Memory B cell (primary cell): ENCODE results near the gene TRPV5.

Experiments
- ATAC-seq: fragments of 150-1000 bp; cut with Tn5 transposase; 2 replicates; pipeline ENCODE4 v1.10.0; 2021; ENCODE audit warnings: low read depth, mild to moderate bottlenecking, moderate library complexity
- DNase-seq, 2 donors: peaks; one replicate each; pipeline ENCODE4 v3.0.0; 2022; ENCODE audit warnings: low spot score in 2 of 2
- H3K27ac Mint-ChIP-seq: one replicate; pipeline ENCODE4 v1.8.0; 2022; ENCODE audit warnings: mild to moderate bottlenecking, moderate library complexity, mixed read lengths
- H3K27me3 Mint-ChIP-seq: one replicate; pipeline ENCODE4 v1.8.0; 2022; ENCODE audit warnings: mixed read lengths
- H3K36me3 Mint-ChIP-seq: one replicate; pipeline ENCODE4 v1.8.0; 2022; ENCODE audit warnings: mild to moderate bottlenecking, mixed read lengths
- H3K4me1 Mint-ChIP-seq: one replicate; pipeline ENCODE4 v1.8.0; 2022; ENCODE audit warnings: mixed read lengths
- H3K4me3 Mint-ChIP-seq: one replicate; pipeline ENCODE4 v1.8.0; 2022; ENCODE audit warnings: mild to moderate bottlenecking, moderate library complexity, mixed read lengths
- H3K9me3 Mint-ChIP-seq: one replicate; pipeline ENCODE4 v1.8.0; 2022; ENCODE audit warnings: mixed read lengths

The TRPV5 gene

GRCh38 chr7:142872106-142872675 is 61.4 kb downstream of the TRPV5 start:
- peaks cover 28% of the 10 kb centered on the region for H3K36me3 Mint-ChIP-seq
- no peak for DNase-seq
- H3K27ac Mint-ChIP-seq, result no peak overlapping the region
- no peaks in the 10 kb centered on the region for H3K9me3 Mint-ChIP-seq
- no peak overlapping the region for H3K4me3 Mint-ChIP-seq
- no peaks in the 10 kb centered on the region for H3K4me1 Mint-ChIP-seq
- H3K27me3 Mint-ChIP-seq, result peaks cover 4% of the 10 kb centered on the region
- no peak for ATAC-seq

GRCh38 chr7:142871260-142872105 is 62.1 kb downstream of the TRPV5 start:
- ATAC-seq, result no peak
- no peaks in the 10 kb centered on the region for H3K9me3 Mint-ChIP-seq
- no peak for DNase-seq
- H3K4me3 Mint-ChIP-seq, result no peak overlapping the region
- peaks cover under 1% of the 10 kb centered on the region for H3K4me1 Mint-ChIP-seq
- peaks cover 31% of the 10 kb centered on the region for H3K36me3 Mint-ChIP-seq
- peaks cover 2% of the 10 kb centered on the region for H3K27me3 Mint-ChIP-seq
- H3K27ac Mint-ChIP-seq, result no peak overlapping the region

- H3K9me3 Mint-ChIP-seq, result no peaks in the 10 kb centered on the region
- H3K27ac Mint-ChIP-seq, result no peak overlapping the region
- ATAC-seq (no peak), DNase-seq (no peak)
- no peaks in the 10 kb centered on the region for H3K27me3 Mint-ChIP-seq
- peaks cover 3% of the 10 kb centered on the region for H3K4me1 Mint-ChIP-seq
- peaks cover 33% of the 10 kb centered on the region for H3K36me3 Mint-ChIP-seq
- H3K4me3 Mint-ChIP-seq, result no peak overlapping the region
These were observed 62.8 kb downstream of the TRPV5 start for GRCh38 chr7:142870566-142871259.

- no peak overlapping the region for H3K27ac Mint-ChIP-seq
- H3K27me3 Mint-ChIP-seq, result no peaks in the 10 kb centered on the region
- peaks cover 3% of the 10 kb centered on the region for H3K4me1 Mint-ChIP-seq
- DNase-seq, result no peak
- H3K9me3 Mint-ChIP-seq, result no peaks in the 10 kb centered on the region
- ATAC-seq, result no peak
- H3K36me3 Mint-ChIP-seq, result peaks cover 33% of the 10 kb centered on the region
- H3K4me3 Mint-ChIP-seq, result no peak overlapping the region
These were observed 63.4 kb downstream of the TRPV5 start for GRCh38 chr7:142870147-142870559.

GRCh38 chr7:142869434-142869833 is 64.1 kb downstream of the TRPV5 start:
- no peak for ATAC-seq
- no peaks in the 10 kb centered on the region for H3K9me3 Mint-ChIP-seq
- DNase-seq, result no peak
- H3K27me3 Mint-ChIP-seq, result no peaks in the 10 kb centered on the region
- H3K4me1 Mint-ChIP-seq, result peaks cover 3% of the 10 kb centered on the region
- H3K27ac Mint-ChIP-seq, result no peak overlapping the region
- H3K4me3 Mint-ChIP-seq, result no peak overlapping the region
- H3K36me3 Mint-ChIP-seq, result peaks cover 37% of the 10 kb centered on the region

GRCh38 chr7:142868986-142869415 is 64.5 kb downstream of the TRPV5 start:
- DNase-seq (no peak), ATAC-seq (no peak)
- Mint-ChIP-seq H3K36me3 (peaks cover 39% of the 10 kb centered on the region), H3K27ac (no peak overlapping the region), H3K27me3 (no peaks in the 10 kb centered on the region), H3K9me3 (no peaks in the 10 kb centered on the region), H3K4me3 (no peak overlapping the region), H3K4me1 (peaks cover 3% of the 10 kb centered on the region)

GRCh38 chr7:142868188-142868985 is 65.2 kb downstream of the TRPV5 start:
- H3K27me3 Mint-ChIP-seq, result no peaks in the 10 kb centered on the region
- ATAC-seq (no peak), DNase-seq (no peak)
- H3K36me3 Mint-ChIP-seq, result peaks cover 38% of the 10 kb centered on the region
- peaks cover 3% of the 10 kb centered on the region for H3K4me1 Mint-ChIP-seq
- no peaks in the 10 kb centered on the region for H3K9me3 Mint-ChIP-seq
- no peak overlapping the region for H3K4me3 Mint-ChIP-seq
- H3K27ac Mint-ChIP-seq, result no peak overlapping the region

- Mint-ChIP-seq H3K4me3 (no peak overlapping the region), H3K27me3 (no peaks in the 10 kb centered on the region), H3K36me3 (peaks cover 43% of the 10 kb centered on the region), H3K9me3 (no peaks in the 10 kb centered on the region), H3K27ac (no peak overlapping the region), H3K4me1 (peaks cover 3% of the 10 kb centered on the region)
- ATAC-seq, result no peak
- DNase-seq, result no peak
These were observed 66.0 kb downstream of the TRPV5 start for GRCh38 chr7:142867398-142868187.

GRCh38 chr7:142867097-142867378 is 66.5 kb downstream of the TRPV5 start:
- DNase-seq (no peak), ATAC-seq (no peak)
- H3K9me3 Mint-ChIP-seq, result no peaks in the 10 kb centered on the region
- H3K4me3 Mint-ChIP-seq, result no peak overlapping the region
- peaks cover 48% of the 10 kb centered on the region for H3K36me3 Mint-ChIP-seq
- no peaks in the 10 kb centered on the region for H3K27me3 Mint-ChIP-seq
- H3K27ac Mint-ChIP-seq, result no peak overlapping the region
- H3K4me1 Mint-ChIP-seq, result peaks cover 8% of the 10 kb centered on the region

GRCh38 chr7:142866361-142867096 is 67.0 kb downstream of the TRPV5 start:
- Mint-ChIP-seq H3K4me1 (peaks cover 8% of the 10 kb centered on the region), H3K9me3 (no peaks in the 10 kb centered on the region), H3K4me3 (no peak overlapping the region), H3K27me3 (no peaks in the 10 kb centered on the region), H3K27ac (no peak overlapping the region), H3K36me3 (peaks cover 43% of the 10 kb centered on the region)
- DNase-seq (no peak), ATAC-seq (no peak)

- peaks cover 45% of the 10 kb centered on the region for H3K36me3 Mint-ChIP-seq
- no peak overlapping the region for H3K27ac Mint-ChIP-seq
- H3K27me3 Mint-ChIP-seq, result no peaks in the 10 kb centered on the region
- no peak for DNase-seq
- H3K4me3 Mint-ChIP-seq, result no peak overlapping the region
- H3K9me3 Mint-ChIP-seq, result no peaks in the 10 kb centered on the region
- H3K4me1 Mint-ChIP-seq, result peaks cover 8% of the 10 kb centered on the region
- no peak for ATAC-seq
These were observed 67.8 kb downstream of the TRPV5 start for GRCh38 chr7:142865766-142866165.

GRCh38 chr7:142864980-142865747 is 68.4 kb downstream of the TRPV5 start:
- Mint-ChIP-seq H3K4me1 (peaks cover 10% of the 10 kb centered on the region), H3K27me3 (no peaks in the 10 kb centered on the region), H3K27ac (no peak overlapping the region), H3K4me3 (no peak overlapping the region), H3K36me3 (peaks cover 45% of the 10 kb centered on the region), H3K9me3 (no peaks in the 10 kb centered on the region)
- ATAC-seq, result no peak
- no peak for DNase-seq
